Kidney tubule cell (primary cell): ENCODE results near the gene LYVE1.

ENCODE experiments used
- DNase-seq: peaks from one replicate; pipeline ENCODE4 v3.0.0-alpha.2; 2018; ENCODE audit warnings: low spot score

The LYVE1 gene

DNA sequence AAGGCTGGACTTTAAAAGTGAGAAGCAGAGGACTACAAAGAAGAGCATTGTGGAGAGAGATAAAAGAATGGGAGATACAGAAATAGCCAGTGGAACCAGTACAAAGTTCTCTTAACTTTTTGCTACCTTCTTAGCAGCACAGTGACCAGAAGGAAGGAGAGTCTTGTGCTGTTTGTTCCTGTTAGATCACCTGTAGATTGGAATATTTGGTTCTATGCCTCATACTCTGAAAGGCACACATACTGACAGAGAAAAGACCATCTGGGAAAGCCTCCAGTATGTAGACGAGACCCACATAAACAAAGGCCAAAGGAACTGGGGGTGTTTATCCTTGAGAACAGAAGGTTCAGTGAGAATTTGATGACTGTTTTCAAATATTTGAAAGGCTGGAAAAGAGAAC lies 46.2 kb downstream of the LYVE1 start:
- DNase-seq = no peak

DNA sequence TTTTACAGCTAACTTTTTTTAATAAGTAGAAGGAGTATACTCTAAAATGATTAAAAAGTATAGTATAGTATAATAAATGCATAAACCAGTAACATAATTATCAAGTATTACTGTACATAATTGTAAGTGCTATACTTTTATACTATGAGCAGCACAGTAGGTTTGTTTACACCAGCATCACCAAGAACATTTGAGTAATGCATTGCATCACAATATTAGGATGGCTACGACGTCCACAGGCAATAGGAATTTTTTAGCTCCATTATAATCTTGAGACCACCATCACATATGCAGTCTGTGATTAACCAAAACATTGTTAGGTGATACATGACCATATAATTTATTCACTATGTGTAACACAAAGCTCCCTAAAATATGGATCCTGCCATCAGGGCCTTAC lies 47.9 kb downstream of the LYVE1 start:
- DNase-seq = no peak

DNA sequence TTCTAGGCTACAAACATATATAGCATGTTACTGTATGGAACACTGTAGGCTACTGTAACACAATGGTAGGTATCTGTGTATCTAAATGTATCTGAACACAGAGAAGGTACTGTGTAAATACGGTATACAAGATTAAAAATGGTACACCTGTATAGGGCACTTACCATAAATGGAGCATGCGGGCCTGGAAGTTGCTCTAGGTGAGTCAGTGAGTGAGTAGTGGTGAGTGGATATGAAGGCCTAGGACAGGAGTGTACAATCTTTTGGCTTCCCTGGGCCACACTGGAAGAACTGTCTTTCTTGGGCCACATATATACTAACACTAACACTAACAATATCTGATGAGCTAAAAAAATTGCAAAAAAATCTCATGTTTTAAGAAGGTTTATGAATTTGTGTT lies 48.8 kb downstream of the LYVE1 start:
- DNase-seq = no peak

DNA sequence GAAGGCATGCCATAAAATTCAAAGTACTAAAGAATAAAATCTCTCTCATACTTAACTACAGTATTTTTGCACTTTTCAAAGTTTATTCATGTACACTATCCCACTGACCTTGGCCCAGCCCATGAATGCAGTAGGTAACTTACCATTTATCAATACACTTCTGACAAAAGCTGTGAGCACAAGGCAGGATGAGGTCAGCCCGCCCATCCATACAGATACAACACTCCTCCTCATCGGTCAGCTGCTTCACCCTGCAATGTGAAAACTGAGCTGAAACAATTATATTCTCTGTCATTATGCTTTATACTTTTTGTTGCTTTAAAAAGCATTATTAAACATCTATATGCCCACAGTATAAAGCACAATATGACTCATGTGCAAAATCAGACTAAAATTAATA lies 49.6 kb downstream of the LYVE1 start:
- no peak for DNase-seq

DNA sequence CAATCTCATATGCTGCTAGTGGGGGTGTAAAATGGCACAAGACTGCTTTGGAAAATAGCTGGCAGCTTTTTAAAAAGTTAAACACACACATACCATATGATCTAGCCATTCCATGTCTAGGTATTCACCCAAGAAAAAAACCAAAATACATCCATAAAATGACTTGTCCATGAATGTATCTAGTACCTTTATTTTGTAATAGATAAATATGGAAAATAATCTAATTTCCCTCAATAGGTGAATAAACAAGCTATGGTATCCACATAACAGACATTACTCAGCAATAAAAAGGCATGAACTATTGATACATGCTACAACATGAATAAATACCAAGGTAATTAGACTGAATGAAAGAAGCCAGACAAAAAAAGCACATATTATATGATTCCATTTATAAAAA lies 50.3 kb downstream of the LYVE1 start:
- DNase-seq = no peak

DNA sequence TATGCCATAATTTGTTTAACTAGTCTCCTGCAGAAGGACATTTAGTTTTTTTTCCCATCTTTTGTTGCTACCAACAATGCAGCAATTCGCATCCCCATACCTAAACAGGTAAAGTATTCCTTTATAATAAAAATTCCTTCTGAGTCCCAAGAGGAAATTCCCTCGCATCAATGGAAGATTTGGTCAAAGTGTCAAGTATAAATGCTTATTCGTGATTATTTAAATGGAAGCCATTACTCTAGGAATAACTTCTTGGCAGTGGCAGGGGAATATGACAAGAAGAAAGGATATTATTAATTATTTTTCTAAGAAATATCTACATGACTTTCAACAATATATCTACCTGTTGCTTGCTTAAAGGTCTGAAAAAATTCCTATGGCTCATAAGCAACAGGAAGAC lies 53.0 kb downstream of the LYVE1 start:
- DNase-seq = no peak

DNA sequence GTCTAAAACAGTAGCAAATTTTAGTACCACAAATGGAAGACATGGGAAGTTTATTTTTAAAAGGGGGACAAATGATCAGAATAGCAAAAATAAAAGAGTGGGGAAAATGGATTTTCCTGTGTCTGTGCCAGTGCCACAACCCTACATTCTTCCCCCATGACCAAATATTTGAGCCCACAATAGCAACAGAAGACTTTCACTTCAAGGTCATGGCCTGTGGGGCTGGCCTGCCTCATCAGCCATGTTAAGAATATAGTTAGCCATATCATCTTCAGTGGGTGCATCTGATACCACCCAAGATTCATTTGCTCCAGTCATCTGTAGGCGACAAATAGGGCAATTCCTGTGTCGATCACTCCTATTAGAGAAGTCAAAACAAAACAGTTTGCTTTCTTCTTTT lies 53.8 kb downstream of the LYVE1 start:
- no peak for DNase-seq

DNA sequence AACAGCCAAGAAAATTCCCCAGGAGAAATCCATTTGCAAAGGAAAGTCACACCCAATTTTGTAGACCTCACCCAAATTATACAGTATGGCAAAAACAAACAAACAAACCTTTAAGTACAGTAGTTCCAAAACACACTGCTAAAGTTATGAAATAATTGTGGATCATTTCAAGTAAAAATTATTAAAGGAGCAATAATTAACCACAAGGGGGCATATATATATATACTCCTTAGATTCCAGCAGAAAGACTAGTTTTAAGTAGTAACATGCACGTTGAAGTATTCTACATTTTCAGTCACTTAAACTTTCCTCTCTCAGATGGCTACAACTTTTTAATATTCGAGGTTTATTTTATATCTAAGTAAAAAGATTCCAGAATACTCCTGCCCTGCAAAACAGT lies 54.3 kb downstream of the LYVE1 start:
- DNase-seq = no peak

DNA sequence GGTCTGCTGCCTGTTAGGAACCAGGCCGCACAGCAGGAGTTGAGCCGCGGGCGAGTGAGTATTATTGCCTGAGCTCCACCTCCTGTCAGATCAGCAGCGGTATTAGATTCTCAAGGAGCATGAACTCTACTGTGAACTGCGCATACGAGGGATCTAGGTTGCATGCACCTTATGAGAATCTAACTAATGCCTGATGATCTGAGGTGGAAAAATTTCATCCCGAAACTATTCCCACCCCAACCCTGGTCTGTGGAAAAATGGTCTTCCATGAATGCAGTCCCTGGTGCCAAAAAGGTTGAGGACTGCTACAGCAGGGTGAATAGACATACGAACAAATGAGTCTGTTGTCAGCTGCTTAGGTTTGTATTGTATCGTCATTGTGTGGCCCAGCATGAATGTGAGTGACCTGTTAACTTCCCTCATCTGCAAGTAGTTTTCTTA lies 57.3 kb downstream of the LYVE1 start:
- no peak for DNase-seq
